ENCODE results near the gene GPC5.
"Not testable (repeated sequence)": the region's sequence is repeated elsewhere in the genome, so short reads cannot be mapped to it uniquely, and the experiment has no call there.

Gene GPC5

GRCh38 chr13:91879360-91879759 is 480.9 kb downstream of the GPC5 start:
- no peak for DNase-seq (ENCODE audit: low read depth)

GRCh38 chr13:91882918-91883317 is 484.5 kb downstream of the GPC5 start:
- DNase-seq (ENCODE audit: low read depth) = no peak

GRCh38 chr13:91889641-91890040 is 491.2 kb downstream of the GPC5 start:
- no peak for DNase-seq (ENCODE audit: low read depth)

- no peak for DNase-seq (ENCODE audit: low read depth)
Observed at GRCh38 chr13:91891141-91891540, 492.7 kb downstream of the GPC5 start.

- no peak for DNase-seq (ENCODE audit: low read depth)
Observed at GRCh38 chr13:91893040-91893439, 494.6 kb downstream of the GPC5 start.

GRCh38 chr13:91894316-91894715 is 495.9 kb downstream of the GPC5 start:
- no peak for DNase-seq (ENCODE audit: low read depth)

- peak; percentile 0 for DNase-seq (ENCODE audit: low read depth)
Observed at GRCh38 chr13:91896547-91896946, 498.1 kb downstream of the GPC5 start.

GRCh38 chr13:91898986-91899385 is 500.6 kb downstream of the GPC5 start:
- DNase-seq (ENCODE audit: low read depth) = not testable (repeated sequence)

GRCh38 chr13:91902291-91902690 is 503.9 kb downstream of the GPC5 start:
- no peak for DNase-seq (ENCODE audit: low read depth)

- no peak for DNase-seq (ENCODE audit: low read depth)
Observed at GRCh38 chr13:91904005-91904404, 505.6 kb downstream of the GPC5 start.

GRCh38 chr13:91904597-91904996 is 506.2 kb downstream of the GPC5 start:
- DNase-seq (ENCODE audit: low read depth) = no peak

GRCh38 chr13:91907398-91907797 is 509.0 kb downstream of the GPC5 start:
- no peak for DNase-seq (ENCODE audit: low read depth)

- no peak for DNase-seq (ENCODE audit: low read depth)
Observed at GRCh38 chr13:91909617-91910016, 511.2 kb downstream of the GPC5 start.

GRCh38 chr13:91922969-91923592 is 524.7 kb downstream of the GPC5 start:
- no peak for DNase-seq (ENCODE audit: low read depth)

GRCh38 chr13:91930687-91931086 is 532.3 kb downstream of the GPC5 start:
- DNase-seq (ENCODE audit: low read depth) = no peak

- DNase-seq (ENCODE audit: low read depth) = no peak
Observed at GRCh38 chr13:91934354-91934753, 535.9 kb downstream of the GPC5 start.

- peak; percentile 0 for DNase-seq (ENCODE audit: low read depth)
Observed at GRCh38 chr13:91946498-91947070, 548.2 kb downstream of the GPC5 start.

- no peak for DNase-seq (ENCODE audit: low read depth)
Observed at GRCh38 chr13:91948736-91949135, 550.3 kb downstream of the GPC5 start.

GRCh38 chr13:91950803-91951202 is 552.4 kb downstream of the GPC5 start:
- DNase-seq (ENCODE audit: low read depth) = no peak

GRCh38 chr13:91955546-91956355 is 557.3 kb downstream of the GPC5 start:
- DNase-seq (ENCODE audit: low read depth) = no peak

- DNase-seq (ENCODE audit: low read depth) = no peak
Observed at GRCh38 chr13:91960947-91961346, 562.5 kb downstream of the GPC5 start.

- no peak for DNase-seq (ENCODE audit: low read depth)
Observed at GRCh38 chr13:91962946-91963345, 564.5 kb downstream of the GPC5 start.

GRCh38 chr13:91965511-91965910 is 567.1 kb downstream of the GPC5 start:
- DNase-seq (ENCODE audit: low read depth) = no peak
